K562 (cell line): ENCODE data around the gene CALML3. TPM values are rescaled to one million over a fixed set of nuclear protein-coding genes. Genes with fewer than 3 reads are reported as not detected.

Source experiments
- ATAC-seq: fragments of 200-7000 bp; cut with Tn5 transposase; 3 replicates; pipeline ENCODE4 v1.9.1; 2020; ENCODE audit warnings: moderate library complexity
- BruUV-seq: library from RNA; stranded (reverse); fragments of 400-500 nt; replicated peaks from 2 replicates; lab custom pipeline; 2021; lab: Mats Ljungman, UMichigan
- CTCF ChIA-PET: fragments of 300-600 bp; formaldehyde crosslinking; extraction: SDS; loops from one replicate; lab custom pipeline; 2021; ENCODE audit warnings: low intra/inter-chr PET ratio; lab: Yijun Ruan, JAX
- POLR2A ChIA-PET: fragments of 300-600, 350-650 bp; sonication (Branson Sonifier 250); formaldehyde crosslinking; extraction: SDS; loops from one replicate; lab custom pipeline; 2021; ENCODE audit warnings: antibody characterized with exemption, inconsistent platforms; lab: Yijun Ruan, JAX
- DNase-seq, 4 experiments: peaks; one replicate each; pipeline versions ENCODE4 v3.0.0 to v3.0.0-alpha.2; 2011 to 2018; ENCODE audit warnings: low spot score in 3 of 4, mixed read lengths in 3 of 4; ENCODE audit errors: extremely low read depth in 1 of 4
- FAIRE-seq: peaks from 2 replicates; lab custom pipeline; 2011; peaks lifted over from hg19 to GRCh38; lab: Jason Lieb, UNC
- H2AFZ ChIP-seq: 2 replicates; pipeline ENCODE4 v1.6.0; 2011; ENCODE audit warnings: low read depth, low read length, control low read depth, inconsistent platforms
- H3K27ac ChIP-seq: fragments of 200-600 bp; 3 replicates; pipeline ENCODE4 v1.8.0; 2011; ENCODE audit warnings: low read depth, mild to moderate bottlenecking, control low read depth, inconsistent platforms, low read length, moderate library complexity, mixed read lengths; ENCODE audit errors: extremely low read depth
- H3K27me3 ChIP-seq, 2 experiments: fragments of 300-600 bp in 1 of 2; 2 replicates in 1 of 2; 3 replicates in 1 of 2; pipeline versions ENCODE4 v1.6.0 to v1.8.0; 2011; ENCODE audit warnings: inconsistent platforms in 2 of 2, low read length in 2 of 2, mild to moderate bottlenecking in 1 of 2, mixed read lengths in 1 of 2, moderate library complexity in 1 of 2; ENCODE audit not compliant: control insufficient read depth in 2 of 2, insufficient read depth in 2 of 2
- H3K36me3 ChIP-seq: fragments of 300-600 bp; 3 replicates; pipeline ENCODE4 v1.8.0; 2011; ENCODE audit warnings: mild to moderate bottlenecking, low read length, inconsistent platforms; ENCODE audit not compliant: control insufficient read depth, insufficient read depth
- H3K4me1 ChIP-seq, 2 experiments: fragments of 200-600 bp in 1 of 2; replicated peaks in 1 of 2; 2 replicates in 1 of 2; 3 replicates in 1 of 2; pipeline versions ENCODE4 v1.5.1 to v1.8.0; 2011; ENCODE audit warnings: inconsistent platforms in 2 of 2, low read length in 2 of 2, mild to moderate bottlenecking in 1 of 2, mixed read lengths in 1 of 2, moderate library complexity in 1 of 2; ENCODE audit not compliant: control insufficient read depth in 2 of 2, insufficient read depth in 2 of 2
- H3K4me2 ChIP-seq: 2 replicates; pipeline ENCODE4 v1.6.1; 2011; ENCODE audit warnings: low read length, control low read depth, inconsistent platforms, mixed read lengths; ENCODE audit not compliant: insufficient read depth
- H3K4me3 ChIP-seq: fragments of 200-600 bp; sonication (generic), shearing (Covaris generic); 2 replicates; pipeline ENCODE4 v1.5.1; 2016; ENCODE audit warnings: control low read depth, inconsistent platforms
- H3K79me2 ChIP-seq: fragments of 200-600 bp; 3 replicates; pipeline ENCODE4 v1.8.0; 2011; ENCODE audit warnings: low read length, inconsistent platforms; ENCODE audit not compliant: control insufficient read depth, insufficient read depth
- H3K9ac ChIP-seq, 2 experiments: 2 replicates each; pipeline versions ENCODE4 v1.6.0 to v1.6.1; 2011; ENCODE audit warnings: low read depth in 2 of 2, low read length in 2 of 2, control low read depth in 1 of 2, inconsistent platforms in 1 of 2, mild to moderate bottlenecking in 1 of 2, mixed read lengths in 1 of 2; ENCODE audit not compliant: insufficient read depth in 1 of 2
- H3K9me1 ChIP-seq: one replicate; pipeline ENCODE4 v1.6.0; 2011; ENCODE audit warnings: inconsistent platforms, mild to moderate bottlenecking, low read length, moderate library complexity; ENCODE audit not compliant: control insufficient read depth, insufficient read depth
- H3K9me3 ChIP-seq: replicated peaks from 2 replicates; pipeline ENCODE4 v1.5.1; 2011; ENCODE audit warnings: low read depth, low read length, inconsistent platforms; ENCODE audit not compliant: control insufficient read depth, insufficient read depth
- H4K20me1 ChIP-seq: replicated peaks from 2 replicates; pipeline ENCODE4 v1.6.1; 2011; ENCODE audit warnings: low read length, inconsistent platforms, mixed read lengths; ENCODE audit not compliant: control insufficient read depth, insufficient read depth
- BCOR ChIP-seq: fragments of 450-650 bp; IDR thresholded peaks from 2 replicates; pipeline ENCODE4 v1.6.1; 2016
- EGR1 ChIP-seq: fragments of 450-650 bp; conservative IDR thresholded peaks from 2 replicates; pipeline ENCODE4 v1.6.1; 2017; ENCODE audit warnings: mild to moderate bottlenecking
- ZFP36 ChIP-seq: fragments of 150-350 bp; IDR thresholded peaks from 2 replicates; pipeline ENCODE4 v1.6.1; 2018; ENCODE audit warnings: low read length, low read depth; ENCODE audit not compliant: partially characterized antibody
- ZNF23 ChIP-seq: fragments of 250-450 bp; sonication (Bioruptor Pico); IDR thresholded peaks from 2 replicates; pipeline ENCODE4 v1.4.0; 2020; ENCODE audit warnings: mild to moderate bottlenecking
- ZNF778 ChIP-seq: fragments of 450-650 bp; formaldehyde crosslinking; IDR thresholded peaks from 2 replicates; pipeline ENCODE4 v1.4.0; 2020; ENCODE audit warnings: mild to moderate bottlenecking, moderate library complexity
- WGBS: fragments of 100-300 bp; shearing (Covaris generic); methylation state at CpG from one replicate; pipeline ENCODE4 v1.1.6; 2016; ENCODE audit warnings: low coverage, mixed read lengths; ENCODE audit not compliant: insufficient coverage; ENCODE audit errors: missing lambda C conversion rate; 5-methylcytosine and 5-hydroxymethylcytosine counted together
- in situ Hi-C: fragments of 300-500 bp; cut with MboI; formaldehyde crosslinking; loops from 4 replicates; pipeline ENCODE4 v1.15.0; 2018; ENCODE audit warnings: inconsistent platforms, mixed read lengths
- intact Hi-C: fragments of 100-400 bp; cut with micrococcal nuclease; formaldehyde crosslinking; loops from 2 replicates; pipeline ENCODE4 v1.14.2; 2022
- polyA plus RNA-seq, 8 experiments: library from polyadenylated mRNA; depleted of rRNA in 4 of 8; stranded (reverse) in 5 of 8; unstranded in 3 of 8; fragments of >200 nt; fragmentation: Nextera tagmentation in 2 of 8; fragmentation: Illumina TruSeq in 1 of 8; extraction: Ambion mirVana in 2 of 8; extraction: Trizol in 1 of 8; gene quantifications; 2 replicates each; pipeline versions ENCODE4 v1.2.1 to v1.2.3, GENCODE V29; 2011 to 2014; ENCODE audit warnings: inconsistent platforms in 1 of 8, missing spikeins in 1 of 8
- total RNA-seq, 7 experiments: library from RNA; depleted of rRNA in 6 of 7; stranded (reverse); fragments of >200 nt in 6 of 7; fragmentation: Illumina TruSeq in 2 of 7; extraction: Trizol in 2 of 7; gene quantifications; 2 replicates each; pipeline versions ENCODE4 v1.2.1 to v1.2.3, GENCODE V29; 2011 to 2021; ENCODE audit warnings: low replicate concordance in 1 of 7
- TF ChIP-seq, protein P1 (sequence below): fragments of 200-400 bp; formaldehyde crosslinking; IDR thresholded peaks from 2 replicates; pipeline ENCODE4 v1.6.1; 2017; ENCODE audit warnings: mild to moderate bottlenecking, low read depth, low read length, moderate library complexity
- TF ChIP-seq, protein P2 (sequence below): fragments of 250-450 bp; sonication (Bioruptor Pico); IDR thresholded peaks from 2 replicates; pipeline ENCODE4 v1.8.0; 2022; ENCODE audit warnings: moderate library complexity, mild to moderate bottlenecking, inconsistent platforms
- TF ChIP-seq, protein P3 (sequence below): fragments of 450-650 bp; formaldehyde crosslinking; IDR thresholded peaks from 2 replicates; pipeline ENCODE4 v1.4.0; 2022; ENCODE audit warnings: mild to moderate bottlenecking, moderate library complexity
- TF ChIP-seq, protein P4 (sequence below), 2 experiments: fragments of 150-350 bp in 1 of 2; IDR thresholded peaks; 2 replicates each; pipeline ENCODE4 v1.6.1; 2012 to 2016; ENCODE audit warnings: low read depth in 2 of 2, low read length in 2 of 2, mild to moderate bottlenecking in 1 of 2, moderate library complexity in 1 of 2

Gene CALML3
- total and polyA plus RNA-seq, 9 of the 15 experiments (the other 6 are each of a cell fraction or from before 2014, with no cell fraction given), result not detected

DNA sequence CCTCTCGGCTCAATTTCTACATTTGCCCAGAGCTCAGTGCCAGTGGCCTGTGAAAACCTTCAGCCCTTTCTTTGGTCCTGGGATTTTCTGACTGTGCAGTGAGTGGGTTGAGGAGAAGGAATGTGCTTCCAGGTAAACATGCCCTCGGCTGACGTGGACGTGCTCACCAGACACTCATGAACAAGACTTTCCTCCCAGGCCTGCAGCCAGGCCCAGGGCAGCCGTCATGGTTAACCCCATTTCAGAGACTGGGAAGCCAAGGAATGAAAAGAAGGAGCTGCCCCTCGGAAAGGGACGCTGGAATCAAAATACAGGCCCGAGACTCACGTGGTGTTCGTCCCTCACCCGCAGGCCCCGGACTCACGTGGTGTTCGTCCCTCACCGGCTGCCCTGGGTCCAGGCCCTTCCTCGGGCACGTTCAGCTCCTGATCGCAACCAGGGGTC is 16.6 kb upstream of the CALML3 start (continued):
- TF ChIP-seq, protein P1, sequence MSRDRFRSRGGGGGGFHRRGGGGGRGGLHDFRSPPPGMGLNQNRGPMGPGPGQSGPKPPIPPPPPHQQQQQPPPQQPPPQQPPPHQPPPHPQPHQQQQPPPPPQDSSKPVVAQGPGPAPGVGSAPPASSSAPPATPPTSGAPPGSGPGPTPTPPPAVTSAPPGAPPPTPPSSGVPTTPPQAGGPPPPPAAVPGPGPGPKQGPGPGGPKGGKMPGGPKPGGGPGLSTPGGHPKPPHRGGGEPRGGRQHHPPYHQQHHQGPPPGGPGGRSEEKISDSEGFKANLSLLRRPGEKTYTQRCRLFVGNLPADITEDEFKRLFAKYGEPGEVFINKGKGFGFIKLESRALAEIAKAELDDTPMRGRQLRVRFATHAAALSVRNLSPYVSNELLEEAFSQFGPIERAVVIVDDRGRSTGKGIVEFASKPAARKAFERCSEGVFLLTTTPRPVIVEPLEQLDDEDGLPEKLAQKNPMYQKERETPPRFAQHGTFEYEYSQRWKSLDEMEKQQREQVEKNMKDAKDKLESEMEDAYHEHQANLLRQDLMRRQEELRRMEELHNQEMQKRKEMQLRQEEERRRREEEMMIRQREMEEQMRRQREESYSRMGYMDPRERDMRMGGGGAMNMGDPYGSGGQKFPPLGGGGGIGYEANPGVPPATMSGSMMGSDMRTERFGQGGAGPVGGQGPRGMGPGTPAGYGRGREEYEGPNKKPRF, result no peak
- no peak for TF ChIP-seq EGR1
- TF ChIP-seq, protein P2, sequence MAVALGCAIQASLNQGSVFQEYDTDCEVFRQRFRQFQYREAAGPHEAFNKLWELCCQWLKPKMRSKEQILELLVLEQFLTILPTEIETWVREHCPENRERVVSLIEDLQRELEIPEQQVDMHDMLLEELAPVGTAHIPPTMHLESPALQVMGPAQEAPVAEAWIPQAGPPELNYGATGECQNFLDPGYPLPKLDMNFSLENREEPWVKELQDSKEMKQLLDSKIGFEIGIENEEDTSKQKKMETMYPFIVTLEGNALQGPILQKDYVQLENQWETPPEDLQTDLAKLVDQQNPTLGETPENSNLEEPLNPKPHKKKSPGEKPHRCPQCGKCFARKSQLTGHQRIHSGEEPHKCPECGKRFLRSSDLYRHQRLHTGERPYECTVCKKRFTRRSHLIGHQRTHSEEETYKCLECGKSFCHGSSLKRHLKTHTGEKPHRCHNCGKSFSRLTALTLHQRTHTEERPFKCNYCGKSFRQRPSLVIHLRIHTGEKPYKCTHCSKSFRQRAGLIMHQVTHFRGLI (CRISPR knock-in tag), result no peak

DNA sequence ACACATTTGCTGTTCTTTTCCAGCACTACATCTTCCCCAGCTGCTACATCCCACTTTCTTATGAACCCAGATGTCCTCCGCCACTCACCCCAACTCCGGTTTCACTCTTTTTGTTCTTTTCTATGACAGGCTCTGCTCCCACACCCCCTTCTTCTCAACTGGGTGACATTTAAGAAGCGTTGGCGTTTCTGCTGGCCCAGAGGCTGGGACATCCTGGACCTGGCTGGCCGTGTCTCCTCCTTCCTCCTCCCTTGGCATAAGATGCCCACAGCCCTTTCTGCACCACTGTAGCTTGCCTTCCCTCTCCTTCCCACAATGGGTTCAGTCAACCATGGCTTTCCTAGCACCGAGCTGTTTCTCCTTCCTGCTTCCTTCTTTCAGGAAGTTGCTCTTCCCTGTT is 16.0 kb upstream of the CALML3 start:
- H3K9me1 ChIP-seq, result no peaks in the 10 kb centered on the region
- ChIA-PET CTCF (no interaction called here), POLR2A (interaction anchor here (1.2 kb wide), 1 partner anchor 47 kb away, joined by 3 read pairs; no protein-coding TSS in a partner anchor)
- H3K9me3 ChIP-seq, result no peaks in the 10 kb centered on the region
- H2AFZ ChIP-seq, result no peak overlapping the region
- BruUV-seq, result no TSS peak
- H3K36me3 ChIP-seq, result no peaks in the 10 kb centered on the region
- 85% methylated on average over 6 of the region's 6 CpGs for WGBS
- intact Hi-C loops, result no loop called here
- peaks cover 0 to 6% of the 10 kb centered on the region in 2 experiments; a peak in 2 of 5 replicates for H3K27me3 ChIP-seq
- H4K20me1 ChIP-seq, result no peaks in the 10 kb centered on the region; the same call in 1 of the 2 replicates
- H3K27ac ChIP-seq, result no peak overlapping the region
- ATAC-seq (no peak), DNase-seq (no peak), FAIRE-seq (no peak)
- no peak overlapping the region for H3K4me2 ChIP-seq
- H3K79me2 ChIP-seq, result no peaks in the 10 kb centered on the region
- no peak overlapping the region for H3K4me3 ChIP-seq
- in situ Hi-C loops, result no loop called here
- peaks cover 22 to 40% of the 10 kb centered on the region in 2 experiments for H3K4me1 ChIP-seq
- H3K9ac ChIP-seq, result no peak overlapping the region
- TF ChIP-seq ZNF778 (CRISPR knock-in tag) (no peak), ZNF23 (no peak), ZFP36 (no peak), BCOR (no peak)
- TF ChIP-seq, protein P3, sequence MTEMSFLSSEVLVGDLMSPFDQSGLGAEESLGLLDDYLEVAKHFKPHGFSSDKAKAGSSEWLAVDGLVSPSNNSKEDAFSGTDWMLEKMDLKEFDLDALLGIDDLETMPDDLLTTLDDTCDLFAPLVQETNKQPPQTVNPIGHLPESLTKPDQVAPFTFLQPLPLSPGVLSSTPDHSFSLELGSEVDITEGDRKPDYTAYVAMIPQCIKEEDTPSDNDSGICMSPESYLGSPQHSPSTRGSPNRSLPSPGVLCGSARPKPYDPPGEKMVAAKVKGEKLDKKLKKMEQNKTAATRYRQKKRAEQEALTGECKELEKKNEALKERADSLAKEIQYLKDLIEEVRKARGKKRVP (CRISPR knock-in tag), result no peak
- TF ChIP-seq, protein P4, sequence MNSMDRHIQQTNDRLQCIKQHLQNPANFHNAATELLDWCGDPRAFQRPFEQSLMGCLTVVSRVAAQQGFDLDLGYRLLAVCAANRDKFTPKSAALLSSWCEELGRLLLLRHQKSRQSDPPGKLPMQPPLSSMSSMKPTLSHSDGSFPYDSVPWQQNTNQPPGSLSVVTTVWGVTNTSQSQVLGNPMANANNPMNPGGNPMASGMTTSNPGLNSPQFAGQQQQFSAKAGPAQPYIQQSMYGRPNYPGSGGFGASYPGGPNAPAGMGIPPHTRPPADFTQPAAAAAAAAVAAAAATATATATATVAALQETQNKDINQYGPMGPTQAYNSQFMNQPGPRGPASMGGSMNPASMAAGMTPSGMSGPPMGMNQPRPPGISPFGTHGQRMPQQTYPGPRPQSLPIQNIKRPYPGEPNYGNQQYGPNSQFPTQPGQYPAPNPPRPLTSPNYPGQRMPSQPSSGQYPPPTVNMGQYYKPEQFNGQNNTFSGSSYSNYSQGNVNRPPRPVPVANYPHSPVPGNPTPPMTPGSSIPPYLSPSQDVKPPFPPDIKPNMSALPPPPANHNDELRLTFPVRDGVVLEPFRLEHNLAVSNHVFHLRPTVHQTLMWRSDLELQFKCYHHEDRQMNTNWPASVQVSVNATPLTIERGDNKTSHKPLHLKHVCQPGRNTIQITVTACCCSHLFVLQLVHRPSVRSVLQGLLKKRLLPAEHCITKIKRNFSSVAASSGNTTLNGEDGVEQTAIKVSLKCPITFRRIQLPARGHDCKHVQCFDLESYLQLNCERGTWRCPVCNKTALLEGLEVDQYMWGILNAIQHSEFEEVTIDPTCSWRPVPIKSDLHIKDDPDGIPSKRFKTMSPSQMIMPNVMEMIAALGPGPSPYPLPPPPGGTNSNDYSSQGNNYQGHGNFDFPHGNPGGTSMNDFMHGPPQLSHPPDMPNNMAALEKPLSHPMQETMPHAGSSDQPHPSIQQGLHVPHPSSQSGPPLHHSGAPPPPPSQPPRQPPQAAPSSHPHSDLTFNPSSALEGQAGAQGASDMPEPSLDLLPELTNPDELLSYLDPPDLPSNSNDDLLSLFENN (IDR thresholded peaks at IDR 0.05; ENCODE audit: low read depth in 2 of 2, low read length in 2 of 2), result no peak
